Activated T-helper 2 cell treated with anti-CD3 and anti-CD28 coated beads, Interferon-gamma antibody, Interleukin-2, Interleukin-4, amounts not matched to agents 10 μg/mL and 5 μg/mL and 100 μg/mL, durations not matched to agents 14 hours and 24 hours and 36 hours (primary cell): Measurements from ENCODE around the gene PRR36. TPM values are rescaled to one million over a fixed set of nuclear protein-coding genes. Genes with fewer than 3 reads are reported as not detected.

Experiments
- DNase-seq: peaks from one replicate; pipeline ENCODE4 v3.0.0; 2021; ENCODE audit warnings: low spot score
- H3K27ac Mint-ChIP-seq: one replicate; pipeline ENCODE4 v1.8.0; 2021; ENCODE audit warnings: mixed read lengths
- H3K27me3 Mint-ChIP-seq: one replicate; pipeline ENCODE4 v1.8.0; 2021; ENCODE audit warnings: low read depth, mixed read lengths
- H3K36me3 Mint-ChIP-seq: one replicate; pipeline ENCODE4 v1.8.0; 2021; ENCODE audit warnings: low read depth, mixed read lengths
- H3K4me1 Mint-ChIP-seq: one replicate; pipeline ENCODE4 v1.8.0; 2021; ENCODE audit warnings: low read depth, mixed read lengths
- H3K4me3 Mint-ChIP-seq: one replicate; pipeline ENCODE4 v1.8.0; 2021; ENCODE audit warnings: low read depth, mild to moderate bottlenecking, moderate library complexity, mixed read lengths
- H3K9me3 Mint-ChIP-seq: one replicate; pipeline ENCODE4 v1.8.0; 2021; ENCODE audit warnings: mixed read lengths
- intact Hi-C: fragments of 100-400 bp; cut with micrococcal nuclease; formaldehyde crosslinking; loops from one replicate; pipeline ENCODE4 v1.15.1; 2023
- total RNA-seq: library from RNA; stranded (reverse); gene quantifications from 2 replicates; pipeline ENCODE4 v1.2.3, GENCODE V29; 2022

The PRR36 gene
- total RNA-seq, 1 donor from 2014 or later: 0.05 TPM

GRCh38 chr19:7870571-7871436 lies 3.4 kb downstream of the PRR36 start:
- DNase-seq: peak; percentile 49
- Mint-ChIP-seq H3K4me1 (peaks cover 14% of the 10 kb centered on the region), H3K27me3 (peaks cover 41% of the 10 kb centered on the region), H3K36me3 (no peaks in the 10 kb centered on the region), H3K9me3 (no peaks in the 10 kb centered on the region), H3K27ac (no peak overlapping the region), H3K4me3 (peak overlapping the region; percentile 59)
- intact Hi-C loops: no loop called here

- intact Hi-C loops: loop anchor here (5.0 kb wide), 1 partner anchor 43 kb away; no protein-coding TSS in a partner anchor
- Mint-ChIP-seq H3K4me1 (peaks cover 20% of the 10 kb centered on the region), H3K36me3 (no peaks in the 10 kb centered on the region), H3K27ac (no peak overlapping the region), H3K27me3 (peaks cover 41% of the 10 kb centered on the region), H3K4me3 (peak overlapping the region; percentile 42), H3K9me3 (no peaks in the 10 kb centered on the region)
- DNase-seq: peak; percentile 27
These were observed 4.2 kb downstream of the PRR36 start for GRCh38 chr19:7869910-7870511.

- peak; percentile 70 for DNase-seq
- H3K27ac Mint-ChIP-seq: no peak overlapping the region
- H3K36me3 Mint-ChIP-seq: no peaks in the 10 kb centered on the region
- peaks cover 20% of the 10 kb centered on the region for H3K4me1 Mint-ChIP-seq
- peak overlapping the region; percentile 60 for H3K4me3 Mint-ChIP-seq
- no peaks in the 10 kb centered on the region for H3K9me3 Mint-ChIP-seq
- intact Hi-C loops: loop anchor here (5.0 kb wide), 1 partner anchor 42 kb away; no protein-coding TSS in a partner anchor
- H3K27me3 Mint-ChIP-seq: peaks cover 41% of the 10 kb centered on the region
These were observed 4.7 kb downstream of the PRR36 start for GRCh38 chr19:7869453-7869909.

- intact Hi-C loops: loop anchor here (5.0 kb wide), 1 partner anchor 42 kb away; no protein-coding TSS in a partner anchor
- peaks cover 42% of the 10 kb centered on the region for H3K27me3 Mint-ChIP-seq
- no peaks in the 10 kb centered on the region for H3K36me3 Mint-ChIP-seq
- peaks cover 20% of the 10 kb centered on the region for H3K4me1 Mint-ChIP-seq
- peak overlapping the region; percentile 28 for H3K27ac Mint-ChIP-seq
- DNase-seq: peak; percentile 78
- peak overlapping the region; percentile 63 for H3K4me3 Mint-ChIP-seq
- H3K9me3 Mint-ChIP-seq: no peaks in the 10 kb centered on the region
These were observed 5.3 kb downstream of the PRR36 start for GRCh38 chr19:7868671-7869452.

- no peaks in the 10 kb centered on the region for H3K36me3 Mint-ChIP-seq
- intact Hi-C loops: loop anchor here (5.0 kb wide), 1 partner anchor 41 kb away; no protein-coding TSS in a partner anchor
- no peak overlapping the region for H3K27ac Mint-ChIP-seq
- peak overlapping the region; percentile 63 for H3K4me3 Mint-ChIP-seq
- no peak for DNase-seq
- no peaks in the 10 kb centered on the region for H3K9me3 Mint-ChIP-seq
- H3K4me1 Mint-ChIP-seq: peaks cover 20% of the 10 kb centered on the region
- H3K27me3 Mint-ChIP-seq: peaks cover 42% of the 10 kb centered on the region
These were observed 5.9 kb downstream of the PRR36 start for GRCh38 chr19:7868326-7868670.

- no peak overlapping the region for H3K27ac Mint-ChIP-seq
- intact Hi-C loops: loop anchor here (5.0 kb wide), 1 partner anchor 40 kb away; no protein-coding TSS in a partner anchor
- H3K9me3 Mint-ChIP-seq: no peaks in the 10 kb centered on the region
- no peak overlapping the region for H3K4me3 Mint-ChIP-seq
- DNase-seq: no peak
- H3K4me1 Mint-ChIP-seq: peaks cover 18% of the 10 kb centered on the region
- H3K36me3 Mint-ChIP-seq: no peaks in the 10 kb centered on the region
- peaks cover 38% of the 10 kb centered on the region for H3K27me3 Mint-ChIP-seq
These were observed 6.9 kb downstream of the PRR36 start for GRCh38 chr19:7867092-7867844.

GRCh38 chr19:7866399-7867091 lies 7.6 kb downstream of the PRR36 start:
- no peaks in the 10 kb centered on the region for H3K9me3 Mint-ChIP-seq
- H3K27ac Mint-ChIP-seq: no peak overlapping the region
- no peak for DNase-seq
- peaks cover 33% of the 10 kb centered on the region for H3K27me3 Mint-ChIP-seq
- intact Hi-C loops: loop anchor here (5.0 kb wide), 1 partner anchor 39 kb away; no protein-coding TSS in a partner anchor
- H3K4me1 Mint-ChIP-seq: peaks cover 14% of the 10 kb centered on the region
- no peaks in the 10 kb centered on the region for H3K36me3 Mint-ChIP-seq
- H3K4me3 Mint-ChIP-seq: no peak overlapping the region

GRCh38 chr19:7865262-7865911 lies 8.8 kb downstream of the PRR36 start:
- no peaks in the 10 kb centered on the region for H3K9me3 Mint-ChIP-seq
- intact Hi-C loops: loop anchor here (5.0 kb wide), 1 partner anchor 38 kb away; no protein-coding TSS in a partner anchor
- no peaks in the 10 kb centered on the region for H3K36me3 Mint-ChIP-seq
- H3K27me3 Mint-ChIP-seq: peaks cover 28% of the 10 kb centered on the region
- no peak for DNase-seq
- H3K27ac Mint-ChIP-seq: no peak overlapping the region
- H3K4me3 Mint-ChIP-seq: peak overlapping the region; percentile 26
- H3K4me1 Mint-ChIP-seq: peaks cover 7% of the 10 kb centered on the region

GRCh38 chr19:7864690-7865074 lies 9.5 kb downstream of the PRR36 start:
- peaks cover 28% of the 10 kb centered on the region for H3K27me3 Mint-ChIP-seq
- H3K36me3 Mint-ChIP-seq: no peaks in the 10 kb centered on the region

GRCh38 chr19:7863971-7864689 lies 10.1 kb downstream of the PRR36 start:
- H3K4me1 Mint-ChIP-seq: peaks cover 7% of the 10 kb centered on the region
- H3K27ac Mint-ChIP-seq: no peak overlapping the region
- H3K36me3 Mint-ChIP-seq: no peaks in the 10 kb centered on the region
- H3K9me3 Mint-ChIP-seq: no peaks in the 10 kb centered on the region
- intact Hi-C loops: loop anchor here (2.0 kb wide), 1 partner anchor 57 kb away; the partner anchor contains the start of gene SNAPC2
- peaks cover 28% of the 10 kb centered on the region for H3K27me3 Mint-ChIP-seq
- no peak for DNase-seq
- no peak overlapping the region for H3K4me3 Mint-ChIP-seq

More at GRCh38 chr19:7864690-7865074, 9.5 kb downstream of the PRR36 start:
- Mint-ChIP-seq H3K27ac (no peak overlapping the region), H3K4me1 (peaks cover 7% of the 10 kb centered on the region), H3K4me3 (no peak overlapping the region), H3K9me3 (no peaks in the 10 kb centered on the region)
- intact Hi-C loops: loop anchor here (5.0 kb wide), 1 partner anchor 37 kb away; no protein-coding TSS in a partner anchor
- no peak for DNase-seq
